HG02678 (cell line): Measurements from ENCODE around the gene ZNF236.

ENCODE experiments used
- ATAC-seq: cut with Tn5 transposase; IDR thresholded peaks from one replicate; pipeline ENCODE4 v1.9.1; 2021; ENCODE audit warnings: mild to moderate bottlenecking, moderate library complexity; ENCODE audit not compliant: unreplicated experiment

Gene ZNF236

GRCh38 chr18:77001979-77002378 is 179.6 kb downstream of the ZNF236 start:
- no peak for ATAC-seq

GRCh38 chr18:77002496-77002895 is 180.1 kb downstream of the ZNF236 start:
- no peak for ATAC-seq

GRCh38 chr18:77003316-77003715 is 181.0 kb downstream of the ZNF236 start:
- ATAC-seq, result no peak

- ATAC-seq, result no peak
Measured at GRCh38 chr18:77004555-77005380, 182.4 kb downstream of the ZNF236 start.

- no peak for ATAC-seq
Measured at GRCh38 chr18:77005651-77006195, 183.4 kb downstream of the ZNF236 start.

GRCh38 chr18:77006305-77007175 is 184.2 kb downstream of the ZNF236 start:
- ATAC-seq, result no peak

GRCh38 chr18:77007251-77007650 is 184.9 kb downstream of the ZNF236 start:
- ATAC-seq, result no peak

GRCh38 chr18:77008006-77008405 is 185.6 kb downstream of the ZNF236 start:
- no peak for ATAC-seq

- no peak for ATAC-seq
Measured at GRCh38 chr18:77008576-77009315, 186.4 kb downstream of the ZNF236 start.

GRCh38 chr18:77009675-77010074 is 187.3 kb downstream of the ZNF236 start:
- no peak for ATAC-seq

- no peak for ATAC-seq
Measured at GRCh38 chr18:77012120-77012519, 189.8 kb downstream of the ZNF236 start.

- ATAC-seq, result no peak
Measured at GRCh38 chr18:77012806-77013541, 190.6 kb downstream of the ZNF236 start.

GRCh38 chr18:77013811-77014521 is 191.6 kb downstream of the ZNF236 start:
- ATAC-seq, result no peak

- ATAC-seq, result no peak
Measured at GRCh38 chr18:77014538-77014937, 192.2 kb downstream of the ZNF236 start.

GRCh38 chr18:77015169-77015568 is 192.8 kb downstream of the ZNF236 start:
- no peak for ATAC-seq

- no peak for ATAC-seq
Measured at GRCh38 chr18:77015771-77016710, 193.7 kb downstream of the ZNF236 start.

GRCh38 chr18:77016936-77017335 is 194.6 kb downstream of the ZNF236 start:
- ATAC-seq, result no peak

GRCh38 chr18:77017355-77017754 is 195.0 kb downstream of the ZNF236 start:
- no peak for ATAC-seq
